T-helper 2 cell treated with Interferon-gamma antibody and Interleukin-4, amounts not matched to agents 5 μg/mL and 100 μg/mL, for 36 hours (primary cell): ENCODE data around the gene GLB1L2.

Source experiments
- DNase-seq: peaks from one replicate; pipeline ENCODE4 v3.0.0; 2021; ENCODE audit warnings: low spot score
- H3K27ac Mint-ChIP-seq: one replicate; pipeline ENCODE4 v1.8.0; 2021; ENCODE audit warnings: mild to moderate bottlenecking, mixed read lengths
- H3K27me3 Mint-ChIP-seq: one replicate; pipeline ENCODE4 v1.8.0; 2021; ENCODE audit warnings: low read depth, mixed read lengths
- H3K36me3 Mint-ChIP-seq: one replicate; pipeline ENCODE4 v1.8.0; 2021; ENCODE audit warnings: low read depth, mixed read lengths
- H3K4me1 Mint-ChIP-seq: one replicate; pipeline ENCODE4 v1.8.0; 2021; ENCODE audit warnings: low read depth, mixed read lengths
- H3K4me3 Mint-ChIP-seq: one replicate; pipeline ENCODE4 v1.8.0; 2022; ENCODE audit warnings: mild to moderate bottlenecking, moderate library complexity, mixed read lengths
- H3K9me3 Mint-ChIP-seq: one replicate; pipeline ENCODE4 v1.8.0; 2021; ENCODE audit warnings: mixed read lengths

The GLB1L2 gene

DNA sequence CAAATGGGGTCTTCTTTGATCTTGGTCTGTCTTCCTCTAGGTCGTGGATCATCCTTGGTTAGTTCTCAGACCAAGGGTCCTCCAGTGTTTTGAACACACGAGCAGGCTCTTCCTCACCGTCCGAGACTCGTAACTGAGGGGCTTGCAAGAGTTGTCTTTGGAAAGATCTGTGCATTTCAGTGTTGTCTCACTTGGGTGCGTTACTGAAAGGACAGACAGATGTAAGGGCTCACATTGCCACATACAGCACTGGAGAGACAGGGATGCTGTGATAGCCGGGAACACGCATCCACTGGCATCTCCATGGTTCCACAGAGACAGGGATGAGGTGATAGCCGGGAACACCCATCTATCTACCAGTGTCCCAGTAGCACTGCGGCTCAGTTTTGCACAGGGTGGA is 15.7 kb downstream of the GLB1L2 start:
- peaks cover 2% of the 10 kb centered on the region for H3K27me3 Mint-ChIP-seq
- no peaks in the 10 kb centered on the region for H3K9me3 Mint-ChIP-seq
- no peaks in the 10 kb centered on the region for H3K36me3 Mint-ChIP-seq
- peaks cover 15% of the 10 kb centered on the region for H3K4me1 Mint-ChIP-seq
- no peak overlapping the region for H3K4me3 Mint-ChIP-seq
- no peak for DNase-seq
- H3K27ac Mint-ChIP-seq: no peak overlapping the region

DNA sequence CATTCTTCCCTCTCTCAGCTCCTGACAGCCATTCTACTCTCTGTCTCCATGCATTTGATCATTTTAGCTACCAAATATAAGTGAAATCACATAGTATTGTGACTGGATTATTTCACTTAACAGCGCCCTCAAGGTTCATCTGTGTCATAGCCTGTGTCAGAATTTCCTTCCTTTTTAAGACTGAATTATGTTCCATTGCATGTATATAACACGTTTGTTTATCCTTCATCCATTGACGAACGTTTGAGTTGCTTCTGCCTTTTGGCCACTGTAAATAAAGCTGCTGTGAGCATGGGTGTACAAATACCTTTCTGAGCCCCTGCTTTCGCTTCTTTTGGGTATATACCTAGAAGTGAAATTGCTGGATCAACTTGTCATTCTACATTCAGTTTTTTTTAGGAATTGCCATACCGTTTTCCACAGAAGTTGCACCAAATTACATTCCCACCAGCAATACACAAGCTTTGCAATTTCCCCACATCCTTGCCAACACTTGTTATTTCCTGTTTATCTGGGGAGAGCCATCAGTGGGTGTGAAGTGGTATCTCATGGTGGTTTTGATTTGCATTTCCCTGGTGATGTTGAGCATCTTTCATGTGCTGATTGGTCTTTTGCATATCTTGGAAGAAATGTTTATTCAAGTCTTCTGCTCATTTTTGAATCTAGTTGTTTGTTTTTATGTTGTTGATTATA is 17.5 kb downstream of the GLB1L2 start:
- Mint-ChIP-seq H3K27ac (peak overlapping the region; percentile 62), H3K4me1 (peaks cover 15% of the 10 kb centered on the region), H3K36me3 (no peaks in the 10 kb centered on the region), H3K9me3 (no peaks in the 10 kb centered on the region), H3K27me3 (peaks cover 4% of the 10 kb centered on the region), H3K4me3 (peak overlapping the region; percentile 15)
- DNase-seq: no peak

GRCh38 chr11:134349802-134350355 is 18.1 kb downstream of the GLB1L2 start:
- peak overlapping the region; percentile 62 for H3K27ac Mint-ChIP-seq
- H3K4me3 Mint-ChIP-seq: peak overlapping the region; percentile 15
- peaks cover 15% of the 10 kb centered on the region for H3K4me1 Mint-ChIP-seq
- H3K9me3 Mint-ChIP-seq: no peaks in the 10 kb centered on the region
- peaks cover 7% of the 10 kb centered on the region for H3K27me3 Mint-ChIP-seq
- H3K36me3 Mint-ChIP-seq: no peaks in the 10 kb centered on the region
- DNase-seq: no peak

DNA sequence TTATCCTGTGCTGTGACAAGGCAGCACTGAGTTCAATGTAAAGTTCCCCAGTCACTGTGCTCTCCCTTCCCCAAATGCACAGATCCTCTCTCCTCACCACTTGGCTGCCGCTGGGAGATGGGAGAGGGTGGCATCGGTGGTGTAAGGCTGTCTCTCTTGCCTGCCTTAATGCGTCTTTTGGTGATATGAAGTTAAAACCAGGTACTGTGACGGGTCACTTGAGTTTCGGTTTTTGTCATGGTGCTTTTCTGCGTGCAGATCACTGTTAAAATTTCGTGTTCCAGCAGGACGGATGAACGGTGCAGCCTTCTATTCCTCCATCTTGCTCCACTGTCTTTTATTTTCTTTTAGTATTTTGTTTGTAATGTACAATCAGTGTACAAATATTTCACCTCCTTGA is 18.6 kb downstream of the GLB1L2 start:
- H3K36me3 Mint-ChIP-seq: no peaks in the 10 kb centered on the region
- no peaks in the 10 kb centered on the region for H3K9me3 Mint-ChIP-seq
- peaks cover 10% of the 10 kb centered on the region for H3K27me3 Mint-ChIP-seq
- peaks cover 17% of the 10 kb centered on the region for H3K4me1 Mint-ChIP-seq
- DNase-seq: no peak
- no peak overlapping the region for H3K4me3 Mint-ChIP-seq
- no peak overlapping the region for H3K27ac Mint-ChIP-seq

GRCh38 chr11:134352111-134352510 is 20.3 kb downstream of the GLB1L2 start:
- Mint-ChIP-seq H3K9me3 (no peaks in the 10 kb centered on the region), H3K27ac (no peak overlapping the region), H3K4me1 (peaks cover 19% of the 10 kb centered on the region), H3K4me3 (no peak overlapping the region), H3K36me3 (no peaks in the 10 kb centered on the region), H3K27me3 (peaks cover 12% of the 10 kb centered on the region)
- DNase-seq: no peak

GRCh38 chr11:134355136-134355535 is 23.3 kb downstream of the GLB1L2 start:
- no peaks in the 10 kb centered on the region for H3K36me3 Mint-ChIP-seq
- H3K4me3 Mint-ChIP-seq: no peak overlapping the region
- no peak overlapping the region for H3K27ac Mint-ChIP-seq

GRCh38 chr11:134355656-134356055 is 23.9 kb downstream of the GLB1L2 start:
- Mint-ChIP-seq H3K4me3 (no peak overlapping the region), H3K4me1 (peaks cover 9% of the 10 kb centered on the region), H3K27ac (no peak overlapping the region), H3K27me3 (peaks cover 12% of the 10 kb centered on the region), H3K36me3 (no peaks in the 10 kb centered on the region), H3K9me3 (no peaks in the 10 kb centered on the region)
- no peak for DNase-seq

More at GRCh38 chr11:134355136-134355535, 23.3 kb downstream of the GLB1L2 start:
- no peaks in the 10 kb centered on the region for H3K9me3 Mint-ChIP-seq
- no peak for DNase-seq
- H3K27me3 Mint-ChIP-seq: peaks cover 12% of the 10 kb centered on the region
- H3K4me1 Mint-ChIP-seq: peaks cover 11% of the 10 kb centered on the region

DNA sequence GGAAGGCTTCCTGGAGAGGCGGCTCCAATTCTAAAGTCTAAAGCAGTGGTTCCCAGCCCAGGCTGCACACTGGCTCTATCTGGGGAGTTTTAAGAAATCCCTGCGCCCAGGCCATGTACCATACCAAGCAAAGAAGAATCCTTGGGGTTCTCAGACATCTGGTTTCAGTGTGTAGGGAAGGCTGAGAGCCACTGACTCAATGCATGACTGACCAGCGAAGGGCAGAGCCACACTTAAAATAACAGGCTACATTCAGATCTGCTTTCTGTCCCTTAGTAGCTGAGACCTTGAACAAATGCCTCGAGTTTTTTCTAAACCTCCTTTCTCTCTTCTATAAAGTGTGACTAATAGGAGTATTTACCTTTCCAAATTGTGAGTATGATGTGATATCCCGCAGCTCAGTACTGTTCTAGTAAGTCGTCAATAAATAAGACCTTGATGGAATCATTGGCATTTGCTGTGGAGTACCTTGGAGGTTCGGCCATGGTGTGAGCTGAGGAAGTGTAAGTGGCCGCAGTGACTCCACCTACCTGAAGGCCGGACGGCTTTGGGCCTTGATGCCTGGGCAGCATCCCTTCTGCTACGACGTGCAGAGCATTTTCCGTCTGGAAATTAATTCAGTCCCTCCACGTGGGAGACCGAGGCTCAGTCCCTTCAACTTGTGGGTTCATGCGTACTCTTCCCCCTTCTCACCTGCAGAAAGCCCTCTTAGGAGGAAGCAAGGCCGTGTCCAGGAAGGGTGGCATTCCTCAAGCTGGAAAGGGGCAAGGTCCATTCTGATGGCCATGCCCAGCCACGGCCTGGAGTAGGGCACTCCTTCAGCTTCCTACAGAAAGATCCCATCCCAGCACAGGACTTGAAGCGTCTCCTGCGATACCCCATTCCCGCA is 25.1 kb downstream of the GLB1L2 start:
- Mint-ChIP-seq H3K27me3 (peaks cover 11% of the 10 kb centered on the region), H3K4me1 (peaks cover 11% of the 10 kb centered on the region), H3K27ac (no peak overlapping the region), H3K4me3 (no peak overlapping the region), H3K9me3 (no peaks in the 10 kb centered on the region), H3K36me3 (no peaks in the 10 kb centered on the region)
- no peak for DNase-seq

- Mint-ChIP-seq H3K27me3 (peaks cover 12% of the 10 kb centered on the region), H3K36me3 (no peaks in the 10 kb centered on the region), H3K27ac (no peak overlapping the region), H3K4me3 (no peak overlapping the region), H3K9me3 (no peaks in the 10 kb centered on the region), H3K4me1 (peaks cover 13% of the 10 kb centered on the region)
- DNase-seq: no peak
These were observed 25.7 kb downstream of the GLB1L2 start for GRCh38 chr11:134357545-134357839.

- Mint-ChIP-seq H3K4me3 (no peak overlapping the region), H3K27me3 (peaks cover 12% of the 10 kb centered on the region), H3K4me1 (peaks cover 13% of the 10 kb centered on the region), H3K36me3 (no peaks in the 10 kb centered on the region), H3K27ac (no peak overlapping the region), H3K9me3 (no peaks in the 10 kb centered on the region)
- no peak for DNase-seq
These were observed 26.5 kb downstream of the GLB1L2 start for GRCh38 chr11:134358165-134358855.

GRCh38 chr11:134358856-134359490 is 27.2 kb downstream of the GLB1L2 start:
- Mint-ChIP-seq H3K4me1 (peaks cover 13% of the 10 kb centered on the region), H3K36me3 (no peaks in the 10 kb centered on the region), H3K27me3 (peaks cover 11% of the 10 kb centered on the region), H3K4me3 (no peak overlapping the region), H3K27ac (no peak overlapping the region), H3K9me3 (no peaks in the 10 kb centered on the region)
- no peak for DNase-seq

DNA sequence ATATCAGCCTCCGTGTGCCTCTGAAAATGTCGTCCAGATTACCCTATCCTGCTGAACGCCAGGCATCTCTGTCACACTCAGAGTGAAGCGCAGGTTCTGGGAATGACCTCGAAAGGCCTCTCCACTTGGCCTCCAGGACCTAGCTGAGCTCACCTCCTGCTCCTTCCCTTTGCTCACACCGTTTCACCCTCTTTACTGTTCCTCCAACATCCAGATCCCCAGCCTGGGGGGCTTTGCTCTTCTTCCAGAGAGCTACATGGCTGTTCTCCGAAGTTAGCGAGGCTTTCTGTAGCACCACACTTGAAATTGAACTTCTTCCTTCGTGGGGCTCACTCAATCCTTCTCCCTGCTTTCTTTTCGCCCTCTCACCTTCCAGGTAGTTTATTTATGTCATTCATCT is 27.9 kb downstream of the GLB1L2 start:
- Mint-ChIP-seq H3K9me3 (no peaks in the 10 kb centered on the region), H3K27me3 (peaks cover 10% of the 10 kb centered on the region), H3K4me1 (peaks cover 13% of the 10 kb centered on the region), H3K27ac (no peak overlapping the region), H3K4me3 (no peak overlapping the region), H3K36me3 (no peaks in the 10 kb centered on the region)
- no peak for DNase-seq

DNA sequence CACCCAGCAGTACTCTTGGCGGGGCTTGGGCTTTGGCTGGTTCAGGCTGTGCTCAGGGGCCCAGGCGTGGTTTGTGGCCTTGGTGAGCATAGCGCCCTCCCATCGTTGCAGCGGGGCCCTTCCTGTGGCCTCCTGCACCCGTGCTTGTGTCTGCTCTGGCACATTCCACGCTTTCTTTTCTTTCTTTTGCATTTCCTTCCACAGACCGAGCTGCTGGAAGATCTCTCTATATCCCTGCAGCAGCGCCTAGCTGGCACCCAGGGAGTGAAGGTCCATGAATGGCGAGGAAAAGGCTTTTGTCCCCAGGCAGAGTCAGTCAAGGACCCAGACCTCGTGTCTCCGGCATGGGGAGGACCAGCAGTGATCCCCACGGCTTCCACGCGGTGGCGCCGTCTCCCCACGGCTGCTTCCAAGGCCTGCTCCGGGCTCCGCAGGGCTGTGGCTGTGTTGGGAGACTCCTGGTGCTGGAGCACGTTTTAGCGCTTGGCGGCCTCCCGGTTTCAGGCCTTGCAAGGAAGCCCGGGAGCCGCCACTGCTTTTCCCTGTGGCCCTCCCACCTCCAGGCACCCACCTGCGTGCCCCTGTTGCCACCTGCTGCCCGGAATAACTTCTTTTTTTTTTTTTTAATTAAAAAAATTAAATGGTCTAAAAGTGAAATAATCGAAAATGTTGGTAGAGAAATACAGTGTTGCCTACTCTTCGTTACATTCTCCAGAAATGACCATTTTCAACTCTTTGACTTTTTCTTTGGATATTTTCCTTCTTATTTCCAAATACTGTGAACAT is 28.5 kb downstream of the GLB1L2 start:
- peaks cover 4% of the 10 kb centered on the region for H3K27me3 Mint-ChIP-seq
- DNase-seq: peak; percentile 70
- peaks cover 11% of the 10 kb centered on the region for H3K4me1 Mint-ChIP-seq
- H3K27ac Mint-ChIP-seq: no peak overlapping the region
- no peak overlapping the region for H3K4me3 Mint-ChIP-seq
- no peaks in the 10 kb centered on the region for H3K36me3 Mint-ChIP-seq
- H3K9me3 Mint-ChIP-seq: no peaks in the 10 kb centered on the region
